GM19395 (cell line): Measurements from ENCODE around the gene CUX1.
"Not testable (repeated sequence)": the region's sequence is repeated elsewhere in the genome, so short reads cannot be mapped to it uniquely, and the experiment has no call there.

ENCODE experiments used
- ATAC-seq: cut with Tn5 transposase; IDR thresholded peaks from one replicate; pipeline ENCODE4 v1.9.1; 2021; ENCODE audit warnings: mild to moderate bottlenecking, moderate library complexity; ENCODE audit not compliant: unreplicated experiment

The CUX1 gene

DNA sequence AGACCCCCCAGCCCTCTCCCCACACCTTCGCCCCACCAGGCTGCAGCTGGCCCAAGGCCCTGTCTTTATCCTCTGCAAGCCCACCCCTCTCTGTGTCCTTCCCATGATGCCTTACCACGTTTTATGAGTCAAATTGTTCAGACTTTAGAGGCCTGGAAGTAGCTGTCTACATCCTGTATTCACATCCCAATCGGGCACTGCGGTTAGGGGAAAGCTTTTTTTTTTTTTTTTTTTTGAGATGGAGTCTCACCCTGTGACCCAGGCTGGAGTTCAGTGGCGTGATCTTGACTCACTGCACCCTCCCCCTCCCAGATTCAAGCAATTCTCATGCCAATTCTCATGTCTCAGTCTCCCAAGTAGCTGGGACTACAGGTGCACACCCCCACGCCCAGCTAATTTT is 347.7 kb downstream of the CUX1 start:
- ATAC-seq: no peak

DNA sequence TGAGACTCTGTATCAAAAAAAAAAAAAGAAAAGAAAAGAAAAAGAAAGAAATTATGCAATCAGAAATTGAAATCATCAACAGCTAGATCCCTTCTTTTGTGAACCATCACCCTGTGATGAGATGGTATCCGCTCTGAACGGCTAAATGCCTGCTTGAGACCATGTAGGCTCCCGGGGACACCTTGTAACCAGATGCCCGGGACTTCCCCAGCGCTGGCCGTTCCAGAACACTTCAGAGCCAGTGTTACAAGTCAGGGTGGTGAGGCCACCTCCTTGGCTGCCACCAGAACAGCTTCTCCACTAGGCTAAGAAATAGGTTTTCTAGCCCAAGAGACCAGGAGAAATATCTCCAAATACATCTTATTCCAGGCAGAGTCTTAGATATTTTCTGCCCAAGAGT is 349.8 kb downstream of the CUX1 start:
- no peak for ATAC-seq

DNA sequence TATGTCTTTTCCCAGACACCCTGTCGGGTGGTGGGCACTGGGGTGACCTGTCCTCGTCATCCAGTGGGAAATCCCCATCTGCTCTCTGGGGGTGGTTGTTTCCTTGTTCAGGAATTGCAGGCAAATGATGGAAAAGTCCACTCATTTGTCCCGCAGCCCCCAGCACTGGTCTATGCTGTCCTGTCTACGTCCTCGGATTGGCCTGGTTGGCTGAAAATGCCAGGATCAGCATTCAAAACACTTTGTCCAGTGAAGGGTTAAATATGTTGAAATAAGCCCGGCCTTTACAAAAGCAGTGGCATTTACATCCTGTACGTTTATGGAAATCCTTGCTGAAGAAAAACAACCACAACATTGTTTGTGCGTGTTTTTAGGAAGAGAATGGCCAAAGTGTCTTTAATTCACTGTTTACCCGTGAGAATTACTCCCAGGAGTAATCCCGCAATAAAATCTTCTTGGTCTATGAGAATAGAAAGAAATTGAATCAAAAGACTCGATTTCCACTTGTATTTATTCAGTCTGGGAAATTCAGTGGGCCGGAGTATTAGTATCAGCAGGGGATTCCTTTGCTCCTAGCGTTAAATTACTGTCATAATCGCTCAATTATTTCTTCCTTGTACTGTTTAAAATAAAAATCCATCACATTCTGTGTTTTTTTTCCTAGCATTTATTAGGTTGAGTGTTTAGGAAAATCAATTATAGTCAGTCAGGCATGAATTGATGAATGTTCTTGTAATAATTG is 352.4 kb downstream of the CUX1 start:
- ATAC-seq: no peak

- no peak for ATAC-seq
Measured at GRCh38 chr7:102170393-102170970, 353.1 kb downstream of the CUX1 start.

GRCh38 chr7:102173669-102174068 is 356.2 kb downstream of the CUX1 start:
- ATAC-seq: no peak

DNA sequence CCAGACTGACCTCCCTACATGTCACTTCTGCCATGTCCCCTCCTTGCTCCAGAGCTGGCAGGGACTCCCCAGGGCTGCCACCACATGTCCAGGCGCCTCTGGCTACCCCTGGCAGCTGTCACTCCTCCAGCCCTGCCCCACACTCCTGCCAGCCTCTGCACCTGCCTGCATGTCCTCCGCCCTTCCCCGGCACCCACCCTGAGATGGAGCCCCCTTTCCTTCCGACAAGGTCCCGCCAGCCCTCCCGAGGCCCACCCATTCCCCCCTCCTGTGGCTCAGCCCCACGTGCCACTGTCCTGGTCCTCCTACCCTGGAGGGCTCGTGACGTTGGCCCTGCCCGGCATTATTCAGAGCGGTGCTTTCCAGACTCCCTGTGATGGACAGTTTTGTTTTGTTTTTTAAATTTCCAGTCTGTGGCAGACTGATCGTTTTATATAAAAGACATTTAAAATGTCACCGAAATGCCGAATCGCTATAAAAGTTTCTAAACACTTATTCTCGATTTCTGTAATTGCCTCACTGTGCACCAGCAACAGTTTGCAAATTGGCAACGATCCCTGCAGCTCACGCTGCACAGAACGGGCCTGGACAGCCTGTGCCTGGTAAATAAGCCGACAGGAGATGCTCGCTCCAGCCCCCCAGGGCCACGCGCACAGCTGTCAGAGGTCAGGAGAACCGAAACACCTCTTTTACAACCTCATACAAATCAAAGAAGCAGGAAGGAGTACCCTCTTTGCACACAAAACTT is 358.2 kb downstream of the CUX1 start:
- ATAC-seq: no peak

DNA sequence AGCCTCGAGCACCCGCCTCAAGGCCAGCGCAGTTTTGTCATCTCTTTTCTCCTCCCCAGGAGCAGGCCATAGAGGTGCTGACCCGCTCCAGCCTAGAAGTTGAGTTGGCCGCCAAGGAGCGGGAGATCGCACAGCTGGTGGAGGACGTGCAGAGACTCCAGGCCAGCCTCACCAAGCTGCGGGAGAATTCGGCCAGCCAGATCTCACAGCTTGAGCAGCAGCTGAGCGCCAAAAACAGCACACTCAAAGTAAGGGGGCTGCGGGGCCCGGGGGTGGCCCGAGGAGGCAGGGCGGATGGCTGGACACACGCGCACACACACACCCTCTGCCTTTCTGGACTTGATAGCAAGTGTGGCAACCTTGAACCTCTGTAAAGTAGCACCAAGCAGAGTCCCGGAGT is 361.0 kb downstream of the CUX1 start:
- ATAC-seq: no peak

GRCh38 chr7:102180727-102181126 is 363.3 kb downstream of the CUX1 start:
- no peak for ATAC-seq

- ATAC-seq: no peak
Measured at GRCh38 chr7:102181517-102181916, 364.1 kb downstream of the CUX1 start.

DNA sequence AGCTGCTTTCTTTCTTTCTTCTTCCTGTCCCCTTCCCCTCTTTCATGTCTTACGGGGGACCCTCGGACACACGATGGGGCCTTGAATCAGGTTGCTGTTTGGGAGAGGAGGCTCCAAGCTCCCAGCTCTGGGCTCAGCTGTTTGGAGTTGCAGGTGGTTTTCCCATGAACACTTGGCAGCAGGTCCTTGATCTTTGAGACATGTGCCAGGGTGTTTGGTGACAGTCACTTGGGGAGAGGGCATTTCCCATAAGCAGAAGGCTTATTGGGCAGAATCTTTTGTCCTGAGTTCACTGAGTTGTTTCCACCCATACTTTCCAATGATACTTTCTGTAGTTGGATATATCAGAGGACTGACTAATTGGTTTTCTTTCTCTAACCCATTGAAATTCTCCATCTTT is 364.6 kb downstream of the CUX1 start:
- no peak for ATAC-seq

DNA sequence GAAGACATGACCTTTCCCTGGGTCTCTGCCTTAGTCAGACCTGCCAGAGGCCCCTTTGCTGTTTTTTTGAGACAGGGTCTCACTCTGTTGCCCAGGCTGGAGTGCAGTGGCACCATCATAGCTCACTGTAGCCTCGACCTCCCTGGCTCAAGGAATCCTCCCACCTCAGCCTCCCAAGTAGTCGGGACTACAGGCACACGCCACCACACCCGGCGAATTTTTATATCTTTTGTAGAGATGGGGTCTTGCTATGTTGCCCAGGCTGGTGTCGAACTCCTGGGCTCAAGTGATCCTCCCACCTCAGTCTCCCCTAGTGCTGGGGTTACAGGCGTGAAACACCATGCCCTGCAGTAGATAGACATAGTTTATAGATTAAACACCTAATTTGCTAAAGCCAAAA is 366.4 kb downstream of the CUX1 start:
- not testable (repeated sequence) for ATAC-seq

DNA sequence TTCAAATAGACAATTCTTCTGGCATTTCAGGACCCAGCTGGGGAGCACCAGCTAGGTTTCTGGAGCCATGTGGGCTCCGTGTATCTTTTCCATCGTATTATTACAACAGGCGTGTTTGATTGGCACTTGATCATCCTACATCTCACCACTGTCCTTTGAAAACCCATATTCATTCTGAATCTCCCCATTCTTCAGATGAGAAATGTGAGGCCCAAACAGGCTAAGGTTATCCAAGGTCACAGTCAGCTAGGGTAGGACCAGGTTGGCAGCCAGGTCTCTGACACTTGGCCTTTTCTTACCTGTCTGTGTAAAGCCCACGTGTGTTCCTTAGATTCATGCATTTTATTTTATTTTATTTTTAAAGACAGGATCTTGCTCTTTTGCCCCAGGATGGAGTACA is 366.9 kb downstream of the CUX1 start:
- ATAC-seq: no peak

DNA sequence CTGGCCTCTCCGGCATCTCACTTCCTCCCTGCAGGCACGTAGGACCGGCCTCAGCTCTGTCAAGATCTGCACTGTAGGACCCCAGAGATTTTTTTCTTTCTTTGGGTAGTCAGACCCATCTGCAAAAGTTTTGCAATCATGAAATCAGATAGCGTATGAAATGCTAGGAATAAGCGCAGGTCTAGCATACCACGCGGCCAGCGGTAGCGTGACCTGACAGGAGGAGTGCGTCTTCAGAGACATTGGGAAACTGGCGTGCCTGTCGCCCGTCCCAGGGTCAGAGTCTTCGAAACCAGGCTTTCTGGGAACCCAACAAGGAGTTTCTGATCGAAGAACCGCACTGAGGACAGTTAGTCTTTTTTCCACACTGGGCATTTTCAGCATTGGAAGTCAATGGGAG is 368.4 kb downstream of the CUX1 start:
- no peak for ATAC-seq

DNA sequence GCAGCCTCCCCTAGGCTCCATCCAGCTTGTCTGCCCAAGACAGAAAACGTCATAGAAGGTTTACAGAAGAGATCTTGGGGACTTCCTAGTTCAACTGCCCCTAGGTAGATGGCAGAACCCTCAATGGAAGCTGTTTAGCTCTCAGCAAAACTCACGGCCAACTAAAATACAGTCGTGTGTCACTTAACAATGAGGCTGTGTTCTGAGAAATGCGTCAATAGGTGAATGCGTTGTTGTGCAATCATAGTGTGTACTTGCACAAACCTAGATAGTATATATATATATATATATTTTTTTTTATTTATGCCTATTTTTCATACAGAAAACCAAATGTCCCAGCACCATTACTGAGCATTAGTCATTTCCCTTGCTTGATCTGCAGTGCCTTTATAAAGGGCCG is 368.9 kb downstream of the CUX1 start:
- ATAC-seq: no peak

- no peak for ATAC-seq
Measured at GRCh38 chr7:102188746-102189145, 371.3 kb downstream of the CUX1 start.

GRCh38 chr7:102189756-102190155 is 372.3 kb downstream of the CUX1 start:
- no peak for ATAC-seq

DNA sequence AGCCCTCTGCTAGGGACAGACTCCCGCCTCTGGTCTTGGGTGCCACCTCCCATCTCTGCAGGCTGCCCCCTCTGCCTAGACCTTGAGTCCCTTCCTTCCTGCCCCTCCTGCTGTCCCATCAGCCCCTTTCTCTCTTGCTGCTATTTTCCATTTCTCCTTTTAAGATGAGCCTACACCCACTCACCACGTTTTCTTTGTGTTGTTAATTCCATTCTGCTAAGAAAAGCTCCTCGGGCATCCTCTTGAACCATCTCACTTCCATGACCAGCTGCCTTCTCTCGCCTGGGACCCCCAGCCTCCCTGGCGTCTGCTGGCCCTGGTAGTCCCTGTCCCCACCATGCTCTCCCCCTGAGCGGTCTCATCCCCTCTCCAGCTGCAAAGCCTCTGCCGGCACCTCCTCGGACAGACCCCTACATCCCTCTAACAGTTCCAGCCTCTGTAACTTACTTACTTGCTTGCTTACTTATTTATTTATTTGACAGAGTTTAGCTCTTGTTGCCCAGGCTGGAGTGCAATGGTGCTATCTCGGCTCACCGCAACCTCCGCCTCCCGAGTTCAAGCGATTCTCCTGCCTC is 373.4 kb downstream of the CUX1 start:
- no peak for ATAC-seq

- no peak for ATAC-seq
Measured at GRCh38 chr7:102191556-102192379, 374.3 kb downstream of the CUX1 start.

DNA sequence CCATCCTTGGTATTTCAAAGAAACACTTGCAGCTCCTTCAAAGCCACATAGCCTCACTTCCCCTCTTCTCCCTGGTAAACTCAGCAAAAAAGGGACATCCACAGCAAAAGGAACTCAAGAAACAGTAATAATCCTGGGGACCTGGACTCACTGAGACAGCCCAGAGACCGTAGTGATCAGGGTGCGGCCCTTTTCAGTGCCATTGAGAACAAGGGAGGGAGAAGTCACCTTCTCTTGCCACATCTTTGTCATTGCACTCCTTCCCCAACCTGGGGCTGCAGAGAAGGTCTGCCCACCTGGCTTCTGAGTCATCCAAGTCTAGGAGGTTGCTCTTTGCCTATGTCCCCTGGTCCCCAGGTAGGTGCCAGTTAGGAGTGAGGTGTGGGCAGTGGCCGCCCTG is 375.4 kb downstream of the CUX1 start:
- no peak for ATAC-seq

GRCh38 chr7:102193806-102194205 is 376.4 kb downstream of the CUX1 start:
- no peak for ATAC-seq

GRCh38 chr7:102195361-102195760 is 377.9 kb downstream of the CUX1 start:
- no peak for ATAC-seq
